Stimulated activated CD4-positive, alpha-beta T cell treated with anti-CD3 and anti-CD28 coated beads, Interleukin-12 subunit alpha, Interleukin-12 subunit beta, amount 100 ng/mL, for 24 hours (primary cell): Measurements from ENCODE around the gene RGMB.
"Not testable (repeated sequence)": the region's sequence is repeated elsewhere in the genome, so short reads cannot be mapped to it uniquely, and the experiment has no call there.

Source experiments
- DNase-seq, 2 experiments: peaks; one replicate each; pipeline ENCODE4 v3.0.0-alpha.2; 2020; ENCODE audit warnings: low read depth in 2 of 2

Gene RGMB

GRCh38 chr5:98773464-98774191 is at the start of gene RGMB:
Gene RGMB, plus strand, starts transcription at chr5:98773663. Its CDS starts 408 bp downstream, at chr5:98774071.
- DNase-seq = peak; percentile 85 to 87

GRCh38 chr5:98726258-98726657 is 47.2 kb upstream of the RGMB start:
- DNase-seq = no peak

GRCh38 chr5:98727686-98728085 is 45.8 kb upstream of the RGMB start:
- DNase-seq = no peak

GRCh38 chr5:98734646-98735045 is 38.8 kb upstream of the RGMB start:
- no peak for DNase-seq

- DNase-seq = no peak
These were observed 37.5 kb upstream of the RGMB start for GRCh38 chr5:98735806-98736507.

GRCh38 chr5:98736753-98737152 is 36.7 kb upstream of the RGMB start:
- DNase-seq = no peak

GRCh38 chr5:98737441-98737840 is 36.0 kb upstream of the RGMB start:
- DNase-seq = not testable (repeated sequence)

- not testable (repeated sequence) for DNase-seq
These were observed 34.8 kb upstream of the RGMB start for GRCh38 chr5:98738481-98739149.

GRCh38 chr5:98741926-98742325 is 31.5 kb upstream of the RGMB start:
- no peak for DNase-seq

GRCh38 chr5:98742396-98743073 is 30.9 kb upstream of the RGMB start:
- no peak for DNase-seq

GRCh38 chr5:98748259-98748658 is 25.2 kb upstream of the RGMB start:
- not testable (repeated sequence) for DNase-seq

- no peak for DNase-seq
These were observed 24.4 kb upstream of the RGMB start for GRCh38 chr5:98749046-98749445.

GRCh38 chr5:98750693-98751092 is 22.8 kb upstream of the RGMB start:
- DNase-seq = no peak

GRCh38 chr5:98752331-98752730 is 21.1 kb upstream of the RGMB start:
- DNase-seq = not testable (repeated sequence)

GRCh38 chr5:98752801-98753200 is 20.7 kb upstream of the RGMB start:
- not testable (repeated sequence) for DNase-seq

GRCh38 chr5:98753507-98753906 is 20.0 kb upstream of the RGMB start:
- no peak for DNase-seq

- no peak for DNase-seq
These were observed 18.1 kb upstream of the RGMB start for GRCh38 chr5:98755406-98755805.

- DNase-seq = no peak
These were observed 15.5 kb upstream of the RGMB start for GRCh38 chr5:98757978-98758377.

- DNase-seq = no peak
These were observed 10.3 kb upstream of the RGMB start for GRCh38 chr5:98763001-98763630.

GRCh38 chr5:98765815-98766214 is 7.6 kb upstream of the RGMB start:
- no peak for DNase-seq

- DNase-seq = no peak
These were observed 5.9 kb upstream of the RGMB start for GRCh38 chr5:98767581-98767980.
